Thymus (tissue), 11 donors: Measurements from ENCODE around the gene TYK2. TPM values are rescaled to one million over a fixed set of nuclear protein-coding genes. Genes with fewer than 3 reads are reported as not detected.
"Not testable (repeated sequence)": the region's sequence is repeated elsewhere in the genome, so short reads cannot be mapped to it uniquely, and the experiment has no call there.

Experiments used
- DNase-seq, 9 donors: peaks; one replicate each; pipeline ENCODE4 v3.0.0-alpha.2; 2013; ENCODE audit warnings: low spot score in 9 of 9, low read depth in 6 of 9, missing footprints in 1 of 9
- H3K27ac ChIP-seq, 2 donors: one replicate each; pipeline ENCODE4 v1.5.1; 2013; ENCODE audit warnings: control low read depth in 1 of 2, low read depth in 1 of 2, low read length in 1 of 2, mild to moderate bottlenecking in 1 of 2, moderate library complexity in 1 of 2
- H3K27me3 ChIP-seq, 2 donors: one replicate each; pipeline ENCODE4 v1.5.1; 2013; ENCODE audit warnings: low read length in 1 of 2; ENCODE audit not compliant: control insufficient read depth in 2 of 2, insufficient read depth in 1 of 2
- H3K36me3 ChIP-seq, 2 donors: one replicate each; pipeline ENCODE4 v1.5.1; 2013; ENCODE audit warnings: low read length in 1 of 2, mild to moderate bottlenecking in 1 of 2, moderate library complexity in 1 of 2; ENCODE audit not compliant: control insufficient read depth in 2 of 2, insufficient read depth in 2 of 2
- H3K4me1 ChIP-seq, 2 donors: one replicate each; pipeline ENCODE4 v1.5.1; 2013; ENCODE audit warnings: low read length in 2 of 2; ENCODE audit not compliant: control insufficient read depth in 2 of 2, insufficient read depth in 2 of 2
- H3K4me3 ChIP-seq, 2 donors: one replicate each; pipeline ENCODE4 v1.5.1; 2013; ENCODE audit warnings: low read length in 2 of 2, control low read depth in 1 of 2, mild to moderate bottlenecking in 1 of 2
- H3K9me3 ChIP-seq, 2 donors: one replicate each; pipeline ENCODE4 v1.5.1; 2013; ENCODE audit warnings: low read length in 1 of 2, mild to moderate bottlenecking in 1 of 2; ENCODE audit not compliant: control insufficient read depth in 2 of 2, insufficient read depth in 1 of 2
- WGBS: extraction: QIAGEN DNeasy Blood & Tissue Kit; methylation state at CpG from one replicate; pipeline ENCODE4 v1.1.7; 2013; 5-methylcytosine and 5-hydroxymethylcytosine counted together
- polyA plus RNA-seq: library from polyadenylated mRNA; stranded (reverse); fragments of 200-250 nt; gene quantifications from one replicate; pipeline ENCODE4 v1.2.3, GENCODE V29; 2013
- total RNA-seq: library from RNA; stranded (reverse); fragments of 120-200 nt; gene quantifications from one replicate; pipeline ENCODE4 v1.2.4, GENCODE V29; 2013
- donor health status: healthy.

TYK2 gene
- total and polyA plus RNA-seq, 2 donors = 117 to 291 TPM

DNA sequence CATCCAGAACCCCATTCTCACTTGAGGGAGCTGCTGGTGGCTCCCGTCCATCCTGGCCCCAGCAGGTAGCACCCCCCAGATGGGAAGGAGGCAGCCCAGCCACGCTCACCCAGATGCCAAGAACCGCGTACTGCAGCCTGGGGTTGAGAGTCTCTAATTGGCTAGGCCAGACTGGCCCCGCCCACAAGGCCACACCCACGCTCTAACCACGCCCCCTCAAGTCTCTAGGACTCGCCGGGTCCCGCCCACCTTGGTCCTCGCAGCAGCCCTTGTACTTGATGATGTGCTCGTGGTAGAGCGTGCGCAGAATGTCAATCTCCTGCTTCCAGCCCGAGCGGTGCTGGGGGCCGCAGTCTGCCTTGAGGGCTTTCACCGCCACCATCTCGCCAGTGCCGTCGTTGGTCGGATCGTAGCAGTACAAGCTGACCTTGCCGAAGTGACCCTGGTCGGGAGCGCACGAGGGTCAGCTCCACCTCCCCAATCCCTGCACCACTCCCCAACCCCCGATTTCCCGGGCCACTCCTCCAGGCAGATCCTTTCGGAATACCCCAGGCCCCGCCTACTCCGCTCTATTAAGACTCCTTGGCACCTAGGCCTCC, 26.5 kb downstream of the TYK2 start:
- Histone ChIP-seq H3K27ac (no peak overlapping the region), H3K27me3 (no peaks in the 10 kb centered on the region), H3K4me3 (no peak overlapping the region), H3K36me3 (peaks cover 64 to 71% of the 10 kb centered on the region in 2 donors), H3K9me3 (peaks cover 2 to 3% of the 10 kb centered on the region in 2 donors), H3K4me1 (no peaks in the 10 kb centered on the region)
- no peak for DNase-seq
- 97% methylated on average over 32 of the region's 32 CpGs for WGBS

- WGBS = 95% methylated on average over 63 of the region's 63 CpGs
- Histone ChIP-seq H3K4me1 (no peaks in the 10 kb centered on the region), H3K4me3 (no peak overlapping the region), H3K36me3 (peaks cover 60 to 63% of the 10 kb centered on the region in 2 donors), H3K27me3 (no peaks in the 10 kb centered on the region), H3K9me3 (peaks cover 2 to 3% of the 10 kb centered on the region in 2 donors), H3K27ac (no peak overlapping the region)
- no peak for DNase-seq
Observed at GRCh38 chr19:10352764-10353671, 27.4 kb downstream of the TYK2 start.

- Histone ChIP-seq H3K36me3 (peaks cover 13 to 16% of the 10 kb centered on the region in 2 donors), H3K27ac (no peak overlapping the region), H3K4me1 (no peaks in the 10 kb centered on the region), H3K27me3 (no peaks in the 10 kb centered on the region), H3K4me3 (no peak overlapping the region), H3K9me3 (no peaks in the 10 kb centered on the region)
- 93% methylated on average over 10 of the region's 10 CpGs for WGBS
- DNase-seq = no peak
Observed at GRCh38 chr19:10346509-10346908, 33.9 kb downstream of the TYK2 start.

DNA sequence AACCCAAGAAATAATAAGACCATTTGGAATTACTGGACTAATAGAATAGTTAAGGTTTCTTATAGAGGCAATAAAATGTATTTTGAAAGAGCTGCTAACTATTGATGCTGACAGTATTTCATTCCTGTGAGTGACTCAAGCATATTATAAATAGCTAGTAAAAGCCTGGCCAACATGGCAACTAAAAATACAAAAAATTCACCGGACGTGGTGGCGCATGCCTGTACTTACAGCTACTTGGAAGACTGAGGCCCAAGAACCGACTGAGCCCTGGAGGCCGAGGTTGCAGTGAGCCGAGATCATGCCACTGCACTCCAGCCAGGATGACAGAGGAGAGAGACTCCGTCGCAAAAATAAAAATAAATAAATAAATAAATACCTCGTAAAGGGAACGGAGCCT, 35.6 kb downstream of the TYK2 start:
- Histone ChIP-seq H3K36me3 (peaks cover 2% of the 10 kb centered on the region in 2 donors), H3K9me3 (no peaks in the 10 kb centered on the region), H3K27ac (no peak overlapping the region), H3K27me3 (no peaks in the 10 kb centered on the region), H3K4me3 (no peak overlapping the region), H3K4me1 (peaks cover 3 to 4% of the 10 kb centered on the region in 2 donors)
- no peak for DNase-seq
- WGBS = 96% methylated on average over 10 of the region's 10 CpGs

DNA sequence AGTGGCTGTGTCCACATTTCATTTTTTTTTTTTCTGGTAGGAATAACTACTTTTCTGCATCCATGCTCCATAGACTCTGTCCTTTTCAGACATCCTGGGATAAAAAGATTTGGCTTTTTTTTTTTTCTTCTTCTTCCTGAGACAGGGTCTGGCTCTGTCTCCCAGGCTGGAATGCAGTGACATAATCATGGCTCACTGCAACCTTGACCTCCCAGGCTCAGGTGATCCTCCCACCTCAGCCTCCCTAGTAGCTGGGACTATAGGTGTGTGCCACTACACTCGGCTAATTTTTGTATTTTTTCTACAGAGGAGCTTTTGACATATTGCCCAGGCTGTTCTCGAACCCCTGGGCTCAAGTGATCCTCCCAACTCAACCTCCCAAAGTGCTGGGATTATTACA, 36.9 kb downstream of the TYK2 start:
- Histone ChIP-seq H3K9me3 (no peaks in the 10 kb centered on the region), H3K4me3 (no peak overlapping the region), H3K36me3 (no peaks in the 10 kb centered on the region), H3K27me3 (no peaks in the 10 kb centered on the region), H3K27ac (no peak overlapping the region), H3K4me1 (peaks cover 13 to 17% of the 10 kb centered on the region in 2 donors)
- WGBS = 97% methylated on average over 2 of the region's 2 CpGs
- no peak for DNase-seq

DNA sequence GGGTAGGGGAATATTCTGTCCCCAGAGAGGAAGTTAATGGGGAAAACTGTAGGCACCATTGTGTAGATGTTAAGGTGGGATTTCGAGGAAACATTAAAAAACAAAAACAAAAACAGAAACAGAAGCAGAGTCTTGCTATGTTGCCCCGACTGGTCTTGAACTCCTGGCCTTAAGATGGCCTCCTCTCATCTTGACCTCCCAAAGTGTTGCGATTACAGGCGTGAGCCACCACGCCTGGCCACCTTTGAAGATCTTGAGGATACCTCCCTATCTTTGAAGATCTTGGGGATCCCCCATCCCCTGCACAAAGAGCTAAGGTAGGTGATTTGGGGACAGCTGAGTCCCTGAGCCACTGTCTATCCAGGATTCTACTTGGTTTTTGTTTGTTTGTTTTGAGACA, 40.4 kb downstream of the TYK2 start:
- no peaks in the 10 kb centered on the region for H3K27me3 ChIP-seq
- peaks cover 13 to 23% of the 10 kb centered on the region in 2 donors for H3K4me1 ChIP-seq
- WGBS = 92% methylated on average over 5 of the region's 5 CpGs
- peak overlapping the region; percentile 48 to 80 for H3K27ac ChIP-seq
- peak overlapping the region in 1 of 2 donors; percentile 62 for H3K4me3 ChIP-seq
- peaks cover 10% of the 10 kb centered on the region in 2 donors for H3K36me3 ChIP-seq
- H3K9me3 ChIP-seq = peaks cover 0 to under 1% of the 10 kb centered on the region in 2 donors
- no peak for DNase-seq

DNA sequence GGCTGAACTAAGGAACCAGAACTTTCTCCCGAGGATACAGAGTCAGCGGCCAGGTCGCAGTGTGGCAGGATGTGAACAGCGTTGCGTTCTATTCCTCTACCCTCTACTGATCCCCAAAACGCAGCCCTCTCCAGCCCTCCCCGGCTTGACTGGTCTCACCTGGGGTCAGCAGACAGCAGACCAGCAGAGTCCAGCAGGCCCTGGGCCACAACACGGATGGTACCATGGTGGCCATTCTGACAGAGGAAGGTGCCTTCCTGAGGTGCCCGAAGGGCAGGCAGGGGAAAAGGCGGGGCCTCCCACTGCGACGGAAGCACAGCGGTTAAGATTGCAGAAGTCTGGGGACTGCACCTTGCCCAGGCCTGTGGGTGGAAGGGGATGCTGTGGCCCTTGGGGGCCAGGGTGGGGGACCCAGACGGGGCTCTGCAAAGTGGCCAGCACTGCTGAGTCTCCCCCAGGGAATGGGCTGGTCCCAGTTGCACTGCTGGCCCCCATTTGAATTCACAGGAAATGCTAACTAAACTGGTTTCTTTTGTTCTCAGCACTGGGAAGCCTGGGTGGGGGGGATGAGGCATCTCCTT, 40.9 kb downstream of the TYK2 start, which contains the start of gene ICAM3:
Gene ICAM3, minus strand, starts transcription at position 245 of the 581 bp plus-strand sequence. Its CDS starts 10 bp downstream, at position 235.
- peak in 7 of 9 donors; percentile 31 to 83 (median 60) for DNase-seq
- Histone ChIP-seq H3K4me3 (peak within 1 kb of the TSS; percentile 62 to 63), H3K4me1 (peaks cover 13 to 28% of the 10 kb centered on the region in 2 donors), H3K27ac (peak within 1 kb of the TSS; percentile 48 to 80), H3K9me3 (peaks cover 0 to 4% of the 10 kb centered on the region in 2 donors), H3K36me3 (peaks cover 12 to 15% of the 10 kb centered on the region in 2 donors), H3K27me3 (no peaks in the 10 kb centered on the region)
- 2% methylated on average over 14 of the region's 14 CpGs for WGBS

- Histone ChIP-seq H3K36me3 (peaks cover 13 to 18% of the 10 kb centered on the region in 2 donors), H3K9me3 (peaks cover 0 to 4% of the 10 kb centered on the region in 2 donors), H3K4me1 (peaks cover 17 to 33% of the 10 kb centered on the region in 2 donors), H3K27ac (peak overlapping the region; percentile 48 to 80), H3K27me3 (no peaks in the 10 kb centered on the region), H3K4me3 (peak overlapping the region; percentile 62 to 63)
- no peak for DNase-seq
- WGBS = 55% methylated on average over 6 of the region's 6 CpGs
Observed at GRCh38 chr19:10338940-10339339, 41.4 kb downstream of the TYK2 start.

DNA sequence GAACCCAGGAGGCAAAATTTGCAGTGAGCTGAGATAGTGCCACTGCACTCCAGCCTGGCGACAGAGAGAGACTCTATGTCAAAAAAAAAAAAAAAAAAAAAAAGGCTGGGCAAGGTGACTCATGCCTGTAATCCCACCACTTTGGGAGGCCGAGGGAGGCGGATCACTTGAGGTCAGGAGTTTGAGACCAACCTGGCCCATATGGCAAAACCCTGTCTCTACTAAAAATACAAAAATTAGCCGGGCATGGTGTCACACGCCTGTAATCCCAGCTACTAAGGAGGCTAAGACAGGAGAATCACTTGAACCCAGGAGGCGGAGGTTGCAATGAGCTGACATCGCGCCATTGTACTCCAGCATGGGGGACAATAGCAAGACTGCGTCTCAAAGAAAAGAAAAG, 43.6 kb downstream of the TYK2 start:
- 97% methylated on average over 9 of the region's 9 CpGs for WGBS
- H3K4me3 ChIP-seq, H3K27me3 ChIP-seq, H3K9me3 ChIP-seq, H3K27ac ChIP-seq, DNase-seq: not testable (repeated sequence)
- Histone ChIP-seq H3K36me3 (peaks cover 18 to 23% of the 10 kb centered on the region in 2 donors), H3K4me1 (peaks cover 31 to 47% of the 10 kb centered on the region in 2 donors)
